Measurements from ENCODE around the gene IFIH1.

DNA sequence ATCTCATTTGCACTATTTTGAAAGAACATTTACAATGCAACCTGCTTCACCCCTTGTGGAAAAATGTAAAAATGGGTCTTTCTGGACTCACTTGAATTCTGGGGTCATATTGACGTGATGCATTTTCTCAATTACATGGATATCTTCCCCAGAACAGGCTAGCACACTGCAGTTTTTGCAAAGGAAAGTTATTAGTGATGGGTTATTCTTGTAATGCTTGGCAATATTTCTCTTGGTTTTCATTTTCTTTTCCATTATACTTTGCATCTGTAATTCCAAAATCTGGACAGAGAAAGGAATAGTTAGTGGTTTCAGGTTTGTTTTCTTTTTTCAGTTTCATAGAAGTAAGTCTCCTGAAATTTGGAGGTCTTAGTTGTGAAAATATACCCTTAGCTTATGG lies 50.5 kb downstream of the IFIH1 start:
- TF ChIP-seq POLR2A (IDR thresholded peaks at IDR 0.05) = no peak
- TF ChIP-seq, protein P1, sequence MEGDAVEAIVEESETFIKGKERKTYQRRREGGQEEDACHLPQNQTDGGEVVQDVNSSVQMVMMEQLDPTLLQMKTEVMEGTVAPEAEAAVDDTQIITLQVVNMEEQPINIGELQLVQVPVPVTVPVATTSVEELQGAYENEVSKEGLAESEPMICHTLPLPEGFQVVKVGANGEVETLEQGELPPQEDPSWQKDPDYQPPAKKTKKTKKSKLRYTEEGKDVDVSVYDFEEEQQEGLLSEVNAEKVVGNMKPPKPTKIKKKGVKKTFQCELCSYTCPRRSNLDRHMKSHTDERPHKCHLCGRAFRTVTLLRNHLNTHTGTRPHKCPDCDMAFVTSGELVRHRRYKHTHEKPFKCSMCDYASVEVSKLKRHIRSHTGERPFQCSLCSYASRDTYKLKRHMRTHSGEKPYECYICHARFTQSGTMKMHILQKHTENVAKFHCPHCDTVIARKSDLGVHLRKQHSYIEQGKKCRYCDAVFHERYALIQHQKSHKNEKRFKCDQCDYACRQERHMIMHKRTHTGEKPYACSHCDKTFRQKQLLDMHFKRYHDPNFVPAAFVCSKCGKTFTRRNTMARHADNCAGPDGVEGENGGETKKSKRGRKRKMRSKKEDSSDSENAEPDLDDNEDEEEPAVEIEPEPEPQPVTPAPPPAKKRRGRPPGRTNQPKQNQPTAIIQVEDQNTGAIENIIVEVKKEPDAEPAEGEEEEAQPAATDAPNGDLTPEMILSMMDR (IDR thresholded peaks at IDR 0.05 in 8 of 11, conservative IDR thresholded peaks at IDR 0.05 in 3 of 11) = no peak
